Measurements from ENCODE around the gene ISLR. TPM values are rescaled to one million over a fixed set of nuclear protein-coding genes. Genes with fewer than 3 reads are reported as not detected.

ISLR gene
- total and polyA plus RNA-seq, 2 of the 8 experiments (the other 6 are each of a cell fraction or from before 2014, with no cell fraction given), result 0.29 to 0.35 TPM

DNA sequence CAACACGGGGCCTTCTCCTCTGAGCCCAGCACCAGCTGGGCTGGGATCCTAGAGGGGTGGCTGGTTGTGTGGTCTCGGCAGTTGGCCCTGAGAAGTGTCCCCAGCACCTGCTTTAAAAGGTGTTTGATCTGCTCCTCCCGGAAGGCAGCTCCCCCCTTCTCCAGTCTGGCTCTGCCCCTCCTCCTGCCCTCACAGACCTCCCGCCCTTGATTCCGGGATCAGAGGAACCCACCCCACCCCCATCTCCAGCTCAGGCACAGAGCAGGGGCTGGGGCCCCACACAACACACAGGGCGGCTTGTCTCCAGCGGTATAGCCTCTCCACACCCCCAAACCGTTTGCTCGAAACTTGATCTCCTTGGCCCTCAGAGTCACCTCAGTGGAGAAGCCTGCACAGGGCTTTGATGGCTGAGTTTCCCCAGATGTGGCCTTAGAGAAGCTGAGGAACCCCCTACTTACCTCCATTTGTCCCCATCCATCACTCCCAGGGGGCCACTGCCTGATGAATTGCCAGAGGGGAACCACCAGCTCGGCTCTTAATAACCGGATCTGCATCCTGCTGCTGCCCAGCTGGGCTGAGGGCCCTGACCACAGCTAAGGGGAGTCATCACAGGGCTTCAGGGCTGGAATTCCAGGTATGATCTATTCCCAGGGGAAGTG is 35.5 kb downstream of the ISLR start:
- 22% methylated on average over 11 of the region's 11 CpGs; no CpG with 5 or more reads in 1 of the 2 experiments for WGBS, 2 experiments (ENCODE audit: extremely low coverage in 1 of 2, insufficient coverage in 1 of 2, insufficient read length in 1 of 2, insufficient replicate concordance in 2 of 2, low coverage in 1 of 2, low lambda C conversion rate in 2 of 2, missing lambda C conversion rate in 1 of 2)
- peak overlapping the region; percentile 24 to 40; a peak in 3 of 4 replicates for H3K4me2 ChIP-seq (ENCODE audit: insufficient read depth in 1 of 2, low read depth in 2 of 2, low read length in 2 of 2)
- peak in 1 of 2 experiments; percentile 73 for DNase-seq (ENCODE audit: low read depth in 1 of 2, low spot score in 2 of 2)

More for the DNA sequence above, 35.5 kb downstream of the ISLR start:
- no peaks in the 10 kb centered on the region for H3K23me2 ChIP-seq (ENCODE audit: low read depth, low read length)
- H3K9ac ChIP-seq (replicated peaks in 1 of 4; ENCODE audit: extremely low read depth in 1 of 4, low read depth in 3 of 4, low read length in 3 of 4), result no peak overlapping the region
- 0 out of 2 replicates have a peak overlapping the region, but pooled peaks have one; percentile 46 for H2BK15ac ChIP-seq (ENCODE audit: low read length)
- H3K4ac ChIP-seq (replicated peaks; ENCODE audit: insufficient read length, low read depth, low read length), result peak overlapping the region; percentile 72
- no peaks in the 10 kb centered on the region for H3K79me2 ChIP-seq (ENCODE audit: control insufficient read depth in 1 of 2, insufficient read depth in 2 of 2, low read length in 2 of 2)
- peaks cover 22 to 59% (median 42%) of the 10 kb centered on the region in 4 experiments for H3K4me1 ChIP-seq (replicated peaks in 1 of 4; ENCODE audit: control insufficient read depth in 3 of 4, insufficient read depth in 4 of 4, low read length in 3 of 4)
- H3K36me3 ChIP-seq (ENCODE audit: control insufficient read depth in 2 of 4, insufficient read depth in 4 of 4, low read length in 3 of 4), result no peaks in the 10 kb centered on the region
- peak overlapping the region; percentile 87 for H2BK120ac ChIP-seq (replicated peaks; ENCODE audit: low read depth, low read length)
- H3K56ac ChIP-seq (replicated peaks; ENCODE audit: insufficient read length, low read depth, low read length), result no peak overlapping the region
- 0 out of 2 replicates have a peak overlapping the region, but pooled peaks have one; percentile 75 for H2AK5ac ChIP-seq (ENCODE audit: low read depth, low read length)
- ChIA-PET POLR2A (ENCODE audit: partially characterized antibody) (interaction anchor here (0.8 to 5.9 kb wide), 7 partner anchors 9 to 87 kb away, joined by 3 to 38 read pairs (median 4); no protein-coding TSS in a partner anchor), CTCF (ENCODE audit: partially characterized antibody) (interaction anchor here (0.5 to 2.9 kb wide), 19 partner anchors 10 to 281 kb away, joined by 3 to 14 read pairs (median 4); partner anchors contain the start of gene ISLR2)
- no peaks in the 10 kb centered on the region for H3K9me3 ChIP-seq (ENCODE audit: insufficient read depth in 2 of 2, low read depth in 1 of 2, low read length in 1 of 2)
- no peak overlapping the region for H3K27ac ChIP-seq (ENCODE audit: low read depth, low read length)
- H4K5ac ChIP-seq (ENCODE audit: insufficient read length, low read depth, low read length), result peak overlapping the region; percentile 18
- no peak overlapping the region for H3K14ac ChIP-seq (ENCODE audit: insufficient read length)
- H4K91ac ChIP-seq (replicated peaks; ENCODE audit: insufficient read length, low read length), result peak overlapping the region; percentile 96
- no peak for FAIRE-seq
- no peak overlapping the region for H3K23ac ChIP-seq (ENCODE audit: insufficient read length)
- no peaks in the 10 kb centered on the region for H3K79me1 ChIP-seq (ENCODE audit: low read depth, low read length)
- H4K20me1 ChIP-seq (replicated peaks in 1 of 2; ENCODE audit: control insufficient read depth in 1 of 2, insufficient read depth in 2 of 2, low read length in 2 of 2), result no peaks in the 10 kb centered on the region
- H3K18ac ChIP-seq (ENCODE audit: extremely low read depth, low read length), result peak overlapping the region; percentile 89
- peak overlapping the region; percentile 92; the same call in 1 of the 2 replicates for H2BK12ac ChIP-seq (ENCODE audit: low read depth, low read length)
- H3K4me3 ChIP-seq (ENCODE audit: extremely low read depth in 1 of 4, insufficient read depth in 2 of 4, low read depth in 3 of 4, low read length in 4 of 4), result peak overlapping the region in 1 of 4 experiments; percentile 21; a peak in 4 of 8 replicates
- H2BK20ac ChIP-seq (ENCODE audit: low read length), result peak overlapping the region; percentile 55
- peak overlapping the region; percentile 91; the same call in 1 of the 2 replicates for H2BK5ac ChIP-seq (ENCODE audit: low read depth, low read length)
- H4K8ac ChIP-seq (ENCODE audit: extremely low read depth, insufficient read depth, low read length), result no peak overlapping the region; the same call in none of the 2 replicates
- TF ChIP-seq SP1 (IDR thresholded peaks at IDR 0.05; ENCODE audit: low read depth, low read length) (peak; percentile 67; the same call in 1 of the 2 replicates), RBBP5 (IDR thresholded peaks at IDR 0.05; ENCODE audit: borderline replicate concordance, low read depth, low read length) (0 out of 2 replicates have a peak, but pooled peaks have one; percentile 38), RFX5 (IDR thresholded peaks at IDR 0.05; ENCODE audit: borderline replicate concordance, low read depth, low read length) (no peak), E2F6 (IDR thresholded peaks at IDR 0.05) (peak; percentile 48; the same call in 1 of the 2 replicates), MAFK (IDR thresholded peaks at IDR 0.05; ENCODE audit: low read depth, low read length) (no peak), CTBP2 (IDR thresholded peaks at IDR 0.05; ENCODE audit: borderline replicate concordance, insufficient read depth, insufficient read length, low read length) (peak; percentile 53), ASH2L (IDR thresholded peaks at IDR 0.05; ENCODE audit: low read length) (peak; percentile 65), TCF12 (IDR thresholded peaks at IDR 0.05; ENCODE audit: low read depth, low read length) (no peak)
- no peak overlapping the region for H2AFZ ChIP-seq (ENCODE audit: low read length)
- H3K27me3 ChIP-seq (replicated peaks in 1 of 4; ENCODE audit: control insufficient read depth in 3 of 4, extremely low read depth in 1 of 4, insufficient read depth in 3 of 4, low read length in 3 of 4), result peaks cover 0 to 11% (median 4%) of the 10 kb centered on the region in 4 experiments; a peak in 3 of 7 replicates

Measured in H1 (cell line).